Astrocyte of the cerebellum (primary cell): ENCODE data around the gene RALGAPA2.

Experiments
- DNase-seq: peaks from one replicate; pipeline ENCODE4 v3.0.0-alpha.2; 2011; ENCODE audit warnings: low read depth
- H3K4me3 ChIP-seq: 2 replicates; pipeline ENCODE4 v1.5.1; 2011; ENCODE audit warnings: mild to moderate bottlenecking, low read depth, low read length, moderate library complexity
- CTCF ChIP-seq: IDR thresholded peaks from 2 replicates; pipeline ENCODE4 v1.5.1; 2012; ENCODE audit warnings: low read length, low read depth, moderate library complexity, mild to moderate bottlenecking; ENCODE audit errors: missing control alignments
- in situ Hi-C: cut with HindIII; loops from 2 replicates; pipeline ENCODE4 v1.10.0; 2017; ENCODE audit warnings: low sequenced_read_pairs

RALGAPA2 gene

GRCh38 chr20:20699917-20700316, 12.5 kb downstream of the RALGAPA2 start:
- in situ Hi-C loops = no loop called here
- no peak overlapping the region for H3K4me3 ChIP-seq
- no peak for DNase-seq
- TF ChIP-seq CTCF = no peak

- TF ChIP-seq CTCF = no peak
- no peak overlapping the region for H3K4me3 ChIP-seq
- no peak for DNase-seq
- in situ Hi-C loops = no loop called here
Observed at GRCh38 chr20:20699144-20699543, 13.3 kb downstream of the RALGAPA2 start.

- DNase-seq = no peak
Observed at GRCh38 chr20:20697325-20697845, 15.1 kb downstream of the RALGAPA2 start.

GRCh38 chr20:20695250-20695816, 17.1 kb downstream of the RALGAPA2 start:
- no peak for DNase-seq
- in situ Hi-C loops = no loop called here
- no peak overlapping the region for H3K4me3 ChIP-seq
- TF ChIP-seq CTCF = no peak

More at GRCh38 chr20:20697325-20697845, 15.1 kb downstream of the RALGAPA2 start:
- in situ Hi-C loops = no loop called here
- H3K4me3 ChIP-seq = no peak overlapping the region
- TF ChIP-seq CTCF = no peak

GRCh38 chr20:20694591-20694990, 17.9 kb downstream of the RALGAPA2 start:
- DNase-seq = no peak
- no peak for TF ChIP-seq CTCF
- in situ Hi-C loops = no loop called here
- H3K4me3 ChIP-seq = no peak overlapping the region

GRCh38 chr20:20692587-20692986, 19.9 kb downstream of the RALGAPA2 start:
- DNase-seq = no peak
- H3K4me3 ChIP-seq = no peak overlapping the region
- in situ Hi-C loops = no loop called here
- TF ChIP-seq CTCF = no peak
